ENCODE measurements around the gene PSMB9.
A peak's percentile ranks its signal among the peaks of the same experiment; 100 is the strongest.
"Not testable (repeated sequence)": the region's sequence is repeated elsewhere in the genome, so short reads cannot be mapped to it uniquely, and the experiment has no call there.

The PSMB9 gene

DNA sequence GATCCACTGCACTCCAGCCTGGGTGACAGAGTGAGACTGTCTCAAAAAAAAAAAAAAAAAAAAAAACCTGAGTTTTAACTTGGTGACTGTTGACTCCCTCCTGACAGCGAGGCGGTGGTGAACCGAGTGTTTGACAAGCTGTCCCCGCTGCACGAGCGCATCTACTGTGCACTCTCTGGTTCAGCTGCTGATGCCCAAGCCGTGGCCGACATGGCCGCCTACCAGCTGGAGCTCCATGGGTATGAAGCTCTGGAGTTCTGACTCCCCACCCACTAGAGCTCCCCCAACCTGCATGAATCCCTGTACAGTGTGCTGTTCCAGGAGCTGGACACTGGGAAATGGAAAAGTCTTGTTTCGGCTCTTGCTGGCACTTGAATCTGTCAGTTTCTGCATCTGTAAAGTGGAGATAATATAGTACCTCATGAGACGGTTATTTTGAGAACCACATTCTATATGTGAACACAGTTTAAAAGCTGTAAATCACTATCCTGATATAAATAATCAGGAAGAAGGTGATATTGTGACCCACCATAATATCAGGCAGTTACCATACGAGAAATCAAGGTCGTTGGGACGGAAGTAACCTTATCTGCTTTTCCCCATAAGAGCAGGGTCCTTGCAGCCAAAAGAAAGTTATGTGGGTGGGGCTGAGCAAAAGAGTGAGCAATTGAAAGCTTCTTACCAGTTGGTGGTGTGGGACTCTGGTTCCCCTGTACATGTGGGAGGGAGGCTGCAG lies 3.3 kb downstream of the PSMB9 start:
- no peak for DNase-seq

DNA sequence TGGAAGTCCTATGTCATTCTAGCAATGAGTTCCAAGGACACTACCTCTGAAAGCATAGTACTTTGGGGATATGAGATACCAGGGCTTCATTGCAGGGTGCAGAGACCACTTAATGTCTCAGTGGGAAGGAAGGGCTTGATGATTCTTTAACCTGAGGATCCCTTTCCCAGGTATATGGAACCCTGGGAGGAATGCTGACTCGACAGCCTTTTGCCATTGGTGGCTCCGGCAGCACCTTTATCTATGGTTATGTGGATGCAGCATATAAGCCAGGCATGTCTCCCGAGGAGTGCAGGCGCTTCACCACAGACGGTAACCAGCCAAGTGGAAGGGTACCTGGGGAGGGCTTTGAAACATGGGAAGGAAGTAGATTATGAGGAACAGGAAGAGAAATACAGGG lies 4.2 kb downstream of the PSMB9 start:
- DNase-seq: no peak

DNA sequence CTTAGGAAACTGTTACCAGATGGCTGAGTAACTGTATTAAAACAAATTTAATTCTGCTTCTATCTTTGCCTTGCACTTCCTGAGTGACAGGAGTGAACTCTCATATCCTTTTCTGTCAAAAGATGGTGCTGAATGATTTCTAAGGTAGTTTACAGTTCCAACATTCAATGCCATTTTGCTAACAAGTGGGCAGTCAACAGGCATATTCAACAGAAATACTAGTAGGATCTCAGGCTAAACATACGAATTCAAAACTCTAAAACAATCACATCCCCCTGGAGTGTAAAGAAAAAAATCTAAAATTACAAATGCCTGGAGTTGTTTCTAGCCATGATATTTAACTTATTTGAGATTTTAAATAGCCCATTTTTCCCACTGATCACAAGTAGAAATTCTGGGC lies 6.7 kb downstream of the PSMB9 start:
- no peak for DNase-seq

DNA sequence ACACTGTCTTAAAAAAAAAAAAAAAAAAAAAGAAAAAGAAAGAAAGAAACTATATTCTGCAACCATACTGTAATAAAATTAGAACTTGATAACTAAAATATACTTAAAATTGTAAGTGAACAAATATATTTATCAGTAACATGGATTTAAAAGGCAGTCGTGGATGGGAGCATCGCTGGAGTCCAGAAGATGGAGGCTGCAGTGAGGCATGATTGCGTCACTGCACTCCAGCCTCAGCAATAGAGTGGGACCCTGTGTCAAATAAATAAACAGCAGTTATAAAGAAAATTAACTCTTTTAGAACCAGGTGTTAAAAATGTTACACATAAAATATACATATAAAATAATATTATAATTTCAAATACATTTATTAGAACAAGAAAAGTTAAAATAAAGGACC lies 8.7 kb downstream of the PSMB9 start:
- DNase-seq: no peak

GRCh38 chr6:32865724-32866443 lies 11.9 kb downstream of the PSMB9 start:
- DNase-seq: no peak

DNA sequence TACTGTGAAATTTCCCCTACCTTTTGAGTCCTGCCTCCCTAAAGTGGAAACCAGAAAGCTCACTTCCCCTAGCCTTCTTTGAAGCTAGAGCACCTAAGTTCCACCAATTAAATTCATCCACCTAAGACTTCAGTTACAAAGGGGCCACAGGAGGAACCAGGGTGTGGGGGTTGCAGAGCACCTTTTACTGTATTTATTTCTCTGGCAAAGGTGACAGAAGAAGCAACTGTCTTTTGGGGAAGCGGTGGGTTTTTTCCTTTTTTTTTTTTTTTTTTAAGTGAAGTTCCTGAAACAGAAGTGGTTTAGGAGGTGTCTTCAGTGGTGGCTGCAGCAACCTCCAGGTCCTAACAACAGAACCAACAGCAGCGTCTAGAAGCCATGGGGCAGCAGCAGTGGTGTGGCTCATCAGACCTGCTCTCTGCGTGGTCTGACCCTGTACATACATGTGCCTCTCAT lies 13.1 kb downstream of the PSMB9 start:
- DNase-seq: no peak

DNA sequence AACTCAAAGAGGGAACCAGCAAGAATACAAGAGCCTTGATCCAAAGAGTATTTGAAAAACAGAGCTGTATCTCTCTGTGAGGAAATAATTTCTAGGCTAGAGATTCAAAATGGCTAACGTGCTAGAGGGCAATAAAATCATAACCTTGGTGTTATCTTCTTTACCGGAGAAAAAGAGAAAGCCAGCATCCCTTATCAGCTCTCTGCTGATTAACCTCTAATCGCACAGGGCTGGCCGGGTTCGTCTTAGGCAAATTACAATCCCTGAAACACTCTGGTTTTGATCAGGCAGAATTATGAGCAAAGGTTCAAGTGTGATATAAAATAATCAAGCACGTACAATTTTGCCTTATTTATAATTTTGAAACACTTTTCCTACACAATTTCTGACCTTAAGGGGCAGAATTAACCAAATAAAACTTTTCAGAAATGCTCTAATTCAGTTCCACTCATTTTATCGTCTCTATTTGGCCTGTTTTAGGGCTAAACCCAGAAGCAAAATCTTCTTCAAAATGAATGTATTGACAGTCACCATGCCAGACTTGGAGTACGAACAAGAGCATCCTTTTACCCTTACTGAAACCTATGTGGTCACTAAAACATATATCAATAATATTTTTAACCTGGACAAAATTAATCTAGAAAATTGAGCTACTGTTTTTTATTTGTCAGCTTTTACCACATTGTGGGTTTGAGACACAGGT lies 13.7 kb downstream of the PSMB9 start:
- DNase-seq: no peak

DNA sequence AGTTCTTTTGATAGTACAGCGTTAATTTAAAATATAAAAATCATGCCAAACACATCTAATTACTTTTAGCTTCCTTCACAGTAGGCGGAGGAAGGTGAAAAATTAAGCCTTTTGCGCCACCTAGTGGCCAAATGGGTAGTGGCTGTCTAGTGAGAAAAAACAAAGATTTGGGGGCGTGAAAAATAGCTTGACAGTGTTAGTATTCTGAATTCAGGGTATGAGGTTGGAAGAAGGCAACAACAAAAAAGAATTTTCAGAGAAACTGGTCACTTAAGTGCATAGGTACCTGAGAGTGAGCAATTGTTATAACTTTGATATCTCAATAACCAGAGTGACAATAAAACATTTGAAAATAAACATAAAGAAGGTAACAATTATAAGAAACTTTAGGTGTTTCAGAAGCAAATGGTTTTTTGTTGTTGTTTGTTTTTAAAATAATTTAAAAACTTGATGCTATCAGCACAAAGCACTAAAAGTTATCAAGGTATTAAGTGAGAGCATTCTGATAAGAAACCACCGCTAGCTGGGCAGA lies 14.3 kb downstream of the PSMB9 start:
- peak; percentile 61 for DNase-seq

DNA sequence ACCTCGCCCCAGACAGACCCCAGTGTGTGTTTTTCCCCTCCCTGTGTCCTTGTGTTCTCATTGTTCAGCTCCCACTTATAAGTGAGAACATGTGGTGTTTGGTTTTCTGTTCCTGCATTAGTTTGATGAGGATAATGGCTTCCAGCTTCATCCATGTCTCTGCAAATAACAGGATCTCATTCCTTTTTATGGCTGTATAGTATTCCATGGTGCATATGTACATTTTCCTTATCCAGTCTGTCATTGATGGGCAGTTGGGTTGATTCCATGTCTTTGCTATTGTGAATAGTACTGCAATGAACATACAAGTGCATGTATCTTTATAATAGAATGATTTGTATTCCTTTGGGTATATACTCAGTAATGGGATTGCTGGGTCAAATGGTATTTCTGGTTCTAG lies 20.0 kb downstream of the PSMB9 start:
- not testable (repeated sequence) for DNase-seq

DNA sequence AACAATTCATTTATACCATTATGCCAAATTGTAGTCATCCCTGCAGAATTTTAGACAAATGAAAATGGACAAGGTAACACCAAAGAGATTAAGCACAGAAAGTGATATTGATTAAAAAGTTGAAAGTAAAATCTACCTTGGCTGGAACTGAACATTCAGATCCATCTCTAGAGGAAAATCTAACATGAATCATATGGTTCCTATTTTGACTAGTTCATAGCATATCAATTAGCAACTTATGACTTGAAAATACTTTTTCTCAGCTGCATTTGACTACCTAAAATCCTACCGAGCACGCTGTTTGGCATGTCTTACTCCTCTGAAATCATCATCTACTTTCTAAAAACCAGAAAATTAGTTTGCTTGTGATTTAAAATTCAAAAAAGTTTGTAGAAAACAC lies 22.6 kb downstream of the PSMB9 start:
- DNase-seq: no peak

DNA sequence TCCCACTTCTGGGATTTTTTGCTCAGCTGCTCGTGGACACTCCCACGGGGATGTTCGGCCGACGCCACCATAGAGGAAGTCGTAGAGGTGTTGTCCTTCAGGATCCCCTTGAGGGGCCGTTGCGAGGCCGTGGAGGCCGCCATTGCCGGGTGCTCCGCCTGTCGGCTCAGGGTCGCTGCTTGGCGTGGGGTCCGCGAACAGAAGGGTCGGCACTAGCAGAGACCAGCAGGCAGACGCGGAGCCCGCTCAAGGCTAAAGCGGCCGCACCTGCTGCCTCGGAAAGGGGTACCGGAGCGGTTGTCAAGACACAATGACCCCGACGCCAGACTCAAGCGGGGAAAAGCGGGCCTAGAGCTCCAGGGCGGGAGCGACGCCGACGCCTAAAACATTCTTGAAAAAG lies 25.7 kb downstream of the PSMB9 start:
- no peak for DNase-seq

- DNase-seq: not testable (repeated sequence)
Observed at GRCh38 chr6:32880962-32881361, 27.0 kb downstream of the PSMB9 start.

DNA sequence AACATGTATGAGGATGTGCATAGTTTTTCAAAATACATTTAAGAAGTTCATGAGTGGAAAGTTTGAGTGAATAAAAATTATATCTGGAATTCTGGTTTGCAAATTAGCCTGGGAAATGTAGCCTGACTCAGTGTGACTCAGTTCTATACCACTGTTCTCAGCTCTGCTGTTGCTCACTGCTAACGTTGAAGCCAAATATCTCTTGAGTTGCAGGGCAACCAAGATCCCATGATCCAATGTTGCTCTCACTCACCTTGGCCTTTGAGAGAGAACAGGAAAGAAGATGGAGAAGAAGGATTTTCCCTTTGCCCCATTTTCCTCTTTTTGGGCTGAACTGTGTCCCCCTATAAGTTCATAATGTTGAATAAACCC lies 28.9 kb downstream of the PSMB9 start:
- DNase-seq: no peak

DNA sequence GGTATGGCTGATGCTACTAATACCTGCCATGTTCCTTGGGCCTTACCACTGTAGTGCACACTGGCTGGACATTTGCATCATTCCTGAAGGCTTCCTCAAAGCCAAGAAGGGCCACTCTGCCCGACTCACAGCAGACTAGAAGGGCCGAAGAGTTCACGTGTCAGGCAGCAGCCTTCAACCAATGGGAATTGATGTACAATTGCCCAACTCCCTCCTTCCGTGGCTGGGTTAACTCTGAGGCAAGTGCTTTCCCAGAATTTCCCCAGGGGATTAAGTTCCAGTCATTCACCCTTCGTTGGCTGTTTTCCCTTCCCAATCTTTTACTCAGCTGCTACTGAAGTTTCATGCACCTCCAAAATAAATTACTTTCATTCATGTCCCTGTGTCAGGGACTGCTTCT lies 29.8 kb downstream of the PSMB9 start:
- DNase-seq: no peak

DNA sequence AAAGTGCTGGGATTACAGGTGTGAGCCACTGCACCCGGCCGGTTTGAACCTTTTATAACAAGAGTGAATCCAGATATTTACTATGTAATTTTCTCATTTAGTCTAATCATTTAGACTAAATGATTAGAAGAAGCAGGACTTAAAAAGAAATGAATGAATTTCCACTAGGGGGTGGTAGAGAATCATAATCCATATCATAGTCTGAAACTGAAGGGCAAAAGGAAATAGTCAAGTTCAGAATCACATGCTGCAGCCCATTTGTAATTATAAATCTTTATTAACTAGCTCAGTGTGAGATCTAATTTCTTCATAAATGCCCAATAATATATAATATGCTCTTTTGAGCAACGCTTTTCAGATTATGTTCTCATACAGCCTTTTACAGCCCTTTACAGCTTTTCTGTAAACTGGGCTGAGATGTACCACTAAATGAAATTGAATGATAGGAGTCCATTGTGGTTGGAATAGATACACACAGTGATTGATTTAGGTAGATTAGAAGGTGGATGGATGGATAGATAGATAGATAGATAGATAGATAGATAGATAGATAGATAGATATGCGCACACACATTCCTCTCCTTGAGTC lies 31.8 kb downstream of the PSMB9 start:
- no peak for DNase-seq

DNA sequence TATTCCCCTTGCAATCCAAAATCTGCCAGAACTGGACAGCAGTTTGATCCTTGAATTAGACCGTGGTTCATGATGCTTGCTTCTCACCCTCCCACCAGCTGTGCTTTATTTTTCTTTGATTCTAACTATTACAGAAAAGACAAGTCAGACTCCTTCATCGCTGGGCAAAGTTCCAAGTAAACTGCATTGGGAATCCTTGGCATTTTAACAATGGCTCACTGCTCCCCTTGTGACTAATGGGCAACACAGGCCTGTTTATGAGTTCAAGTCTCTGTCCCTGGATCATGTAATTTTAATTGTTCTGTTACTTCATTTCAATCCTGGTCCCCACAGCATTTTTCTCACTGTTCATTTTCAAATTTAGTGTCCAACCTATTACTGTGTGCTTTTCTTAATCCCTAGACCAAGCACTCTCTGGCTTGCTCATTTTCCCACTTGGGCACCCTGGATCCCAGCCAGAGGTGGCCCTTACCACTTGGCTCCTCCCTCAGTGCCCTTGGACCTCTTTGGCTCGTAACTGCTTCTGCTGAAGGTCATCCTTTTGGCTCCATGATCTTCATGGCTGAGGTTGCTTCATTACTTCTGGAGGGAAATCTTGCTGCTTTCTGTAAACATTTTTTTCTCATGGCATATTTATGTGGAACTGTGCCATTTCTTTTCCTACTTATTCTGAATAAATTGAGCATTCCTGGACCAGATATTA lies 32.8 kb downstream of the PSMB9 start:
- DNase-seq: no peak

- DNase-seq: no peak
Observed at GRCh38 chr6:32887616-32888015, 33.6 kb downstream of the PSMB9 start.

- DNase-seq: no peak
Observed at GRCh38 chr6:32888576-32888975, 34.6 kb downstream of the PSMB9 start.

DNA sequence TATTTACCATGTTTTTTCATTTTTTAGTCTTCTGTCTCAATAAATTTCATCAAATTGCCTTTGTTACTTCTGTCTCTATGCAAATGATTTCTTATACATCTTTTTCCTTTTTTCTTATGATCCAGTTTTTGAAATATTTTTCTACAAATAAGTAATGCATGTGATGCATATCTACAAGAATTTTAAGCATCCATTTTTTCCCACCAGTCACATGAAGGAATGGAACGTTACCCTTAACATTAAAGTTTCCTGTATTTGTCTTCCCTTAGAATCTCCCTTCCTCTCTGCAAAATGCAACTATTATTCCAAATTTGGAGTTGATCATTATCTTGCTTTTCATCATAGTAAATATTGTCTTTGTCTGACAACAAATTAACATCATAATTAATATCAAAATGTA lies 35.5 kb downstream of the PSMB9 start:
- no peak for DNase-seq

DNA sequence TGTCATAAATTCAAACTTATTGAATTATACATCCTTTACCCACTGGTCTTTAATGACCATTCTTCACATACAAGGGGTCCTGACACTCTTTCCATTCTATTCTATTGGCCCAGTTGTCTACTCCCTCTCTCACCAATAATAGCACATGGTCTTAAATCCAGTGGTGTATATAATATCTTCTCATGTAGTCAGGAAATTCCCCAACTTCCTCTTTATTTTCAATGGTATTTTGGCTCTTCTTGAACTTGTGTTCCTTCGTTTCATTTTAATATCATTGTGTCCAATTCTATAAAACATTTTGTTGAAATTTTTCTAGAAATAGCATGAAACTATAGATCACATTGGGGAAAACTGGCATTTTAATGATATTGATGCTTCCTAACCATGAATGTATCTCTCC lies 36.8 kb downstream of the PSMB9 start:
- no peak for DNase-seq

DNA sequence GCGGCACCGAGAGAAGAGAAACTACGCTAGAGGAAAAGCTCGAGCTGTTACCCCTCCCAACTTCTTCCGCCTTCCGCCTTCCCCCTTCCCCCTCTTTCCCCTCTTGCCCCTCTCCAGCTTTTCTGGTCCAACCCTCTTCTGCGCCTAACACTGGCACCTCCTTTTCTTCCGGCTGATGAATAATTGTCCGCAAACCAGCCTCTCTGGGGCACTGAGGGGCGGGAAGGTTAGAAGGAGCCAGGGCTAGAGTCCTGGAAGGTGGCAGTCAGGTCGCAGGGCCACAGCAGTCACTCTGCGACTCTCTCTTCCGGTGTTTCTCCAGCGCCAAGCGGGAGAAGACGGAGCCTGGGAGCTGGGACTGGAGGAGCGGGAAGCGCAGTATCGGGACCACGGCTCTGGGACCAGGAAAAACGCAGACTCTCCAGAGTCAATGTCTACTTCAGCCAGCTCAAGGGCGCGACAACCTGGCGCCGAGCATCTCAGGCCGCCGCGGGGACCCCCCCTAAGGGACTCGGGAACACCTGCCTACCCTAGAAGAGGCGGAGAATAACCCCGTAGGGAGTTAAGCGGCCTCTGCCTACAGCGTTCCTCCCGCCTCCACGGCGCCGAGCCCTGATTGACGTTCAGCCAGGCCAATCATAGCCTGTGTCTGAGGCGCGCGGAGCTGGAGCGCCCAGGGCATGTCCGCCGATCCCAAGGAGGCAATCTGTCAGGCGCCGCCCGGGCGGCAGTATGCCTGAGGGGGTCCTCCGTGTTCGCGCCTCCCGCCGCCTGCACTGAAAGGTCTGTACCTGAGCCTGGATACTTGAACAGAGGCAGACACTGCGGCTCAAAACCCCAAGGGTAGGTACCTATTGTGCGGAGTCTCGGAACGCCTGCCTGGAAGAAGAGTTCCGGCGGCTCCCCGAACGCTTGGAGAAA lies 40.4 kb downstream of the PSMB9 start:
- DNase-seq: peak; percentile 98

Data from right kidney (tissue), 1 donor.